Heart right ventricle (tissue), 16 donors: ENCODE results near the gene ZNF428. TPM values are rescaled to one million over a fixed set of nuclear protein-coding genes. Genes with fewer than 3 reads are reported as not detected.
A peak's percentile ranks its signal among the peaks of the same experiment; 100 is the strongest.

Source experiments
- ATAC-seq, 8 donors: fragments of 200-7000 bp; cut with Tn5 transposase; one replicate each; pipeline ENCODE4 v1.9.1; 2020; ENCODE audit warnings: mild to moderate bottlenecking in 8 of 8, moderate library complexity in 8 of 8, moderate number of reproducible peaks in 1 of 8
- DNase-seq, 2 donors: peaks; one replicate each; pipeline ENCODE4 v3.0.0-alpha.2; 2020
- H3K27ac ChIP-seq, 10 donors: fragments of 200-600 bp; sonication (generic) in 2 of 10; one replicate each; pipeline versions ENCODE4 v1.5.0 to v1.8.0; 2020 to 2022; ENCODE audit warnings: mild to moderate bottlenecking in 3 of 10
- H3K27me3 ChIP-seq, 7 donors: fragments of 200-600 bp; one replicate each; pipeline ENCODE4 v1.8.0; 2021 to 2022; ENCODE audit warnings: mild to moderate bottlenecking in 2 of 7
- H3K36me3 ChIP-seq, 9 donors: fragments of 200-600 bp; sonication (generic) in 1 of 9; one replicate each; pipeline versions ENCODE4 v1.5.0 to v1.8.0; 2020 to 2022; ENCODE audit warnings: mild to moderate bottlenecking in 2 of 9
- H3K4me1 ChIP-seq, 9 donors: fragments of 200-600 bp; sonication (generic) in 1 of 9; one replicate each; pipeline versions ENCODE4 v1.5.0 to v1.8.0; 2020 to 2022; ENCODE audit warnings: mild to moderate bottlenecking in 4 of 9
- H3K4me3 ChIP-seq, 10 donors: fragments of 200-600 bp; sonication (generic) in 2 of 10; one replicate each; pipeline versions ENCODE4 v1.5.0 to v1.8.0; 2020 to 2022; ENCODE audit warnings: mild to moderate bottlenecking in 7 of 10, moderate library complexity in 2 of 10
- H3K9me3 ChIP-seq, 11 donors: fragments of 200-600 bp in 10 of 11; sonication (generic) in 2 of 11; one replicate each; pipeline versions ENCODE4 v1.5.0 to v1.8.0; 2013 to 2022; ENCODE audit warnings: mild to moderate bottlenecking in 2 of 11, control low read depth in 1 of 11, moderate library complexity in 1 of 11
- WGBS, 2 donors: extraction: QIAGEN DNeasy Blood & Tissue Kit; methylation state at CpG; one replicate each; pipeline ENCODE4 v1.1.7; 2013; ENCODE audit warnings: inconsistent platforms in 1 of 2; 5-methylcytosine and 5-hydroxymethylcytosine counted together
- intact Hi-C, 10 donors: fragments of 100-400 bp; cut with DNase I; formaldehyde crosslinking; loops; one replicate each; pipeline versions ENCODE4 v1.11.1 to v1.14.2; 2022
- polyA plus RNA-seq, 2 donors: library from polyadenylated mRNA; stranded (reverse); fragments of 200-250 nt; gene quantifications; one replicate each; pipeline ENCODE4 v1.2.3, GENCODE V29; 2013
- total RNA-seq, 10 donors: library from RNA; stranded (reverse); fragmentation: NEBNext Ultra II Directional in 3 of 10; extraction: Animal tissue kit (Norgen Biotek cat#: 25700) in 3 of 10; gene quantifications; one replicate each; pipeline versions ENCODE4 v1.2.1 to v1.2.4, GENCODE V29; 2021 to 2023
- TF ChIP-seq, protein P1 (sequence below), 9 donors: fragments of 200-600 bp; sonication (generic) in 2 of 9; IDR thresholded peaks; one replicate each; pipeline versions ENCODE4 v1.5.0 to v1.8.0; 2021 to 2022; ENCODE audit warnings: antibody characterized with exemption in 9 of 9, mild to moderate bottlenecking in 5 of 9, moderate library complexity in 1 of 9
- donor health status: Arrhythmogenic right ventricular cardiomyopathy.
- donor health status: ischemic (EF 13 %, LVEDD 7.1; RV severe dilation, severe dysfunction).
- donor health status: healthy with polysubstance abuse.
- donor health status: DM: no; HTN: yes; CAD: no.
- donor health status: DM: no; HTN: no; CAD: no.
- donor health status: ischemic (EF 25% LVEDD 6.9; RV normal size, moderate dysfunction).
- donor health status: ischemic (EF 25% LVEDD 5.7; RV mildly dilated, moderate dysfunction).
- donor health status: healthy.
- donor health status: DM: yes; HTN: yes; CAD: no.
- donor health status: Ischemic cardiomyopathy.
- donor health status: ischemic (EF 35%, LVEDD 5.7; RV mildly dilated, moderate dysfunction).
- donor health status: nonischemic (EF 11% LVEDD 7.7; RV severe dilation, severe dysfunction).
- donor health status: DM: yes; HTN: yes; CAD: no.
- donor health status: PGD.
- donor health status: ischemic (EF 29% LVEDD 5.4; RV normal size, mild dysfunction).
- donor health status: nonischemic (EF 23%, LVEDD 6.1; RV moderate dilation, normal function).

Gene ZNF428
- total and polyA plus RNA-seq, 12 donors: 28.1 to 94.9 (median 33.5) TPM

DNA sequence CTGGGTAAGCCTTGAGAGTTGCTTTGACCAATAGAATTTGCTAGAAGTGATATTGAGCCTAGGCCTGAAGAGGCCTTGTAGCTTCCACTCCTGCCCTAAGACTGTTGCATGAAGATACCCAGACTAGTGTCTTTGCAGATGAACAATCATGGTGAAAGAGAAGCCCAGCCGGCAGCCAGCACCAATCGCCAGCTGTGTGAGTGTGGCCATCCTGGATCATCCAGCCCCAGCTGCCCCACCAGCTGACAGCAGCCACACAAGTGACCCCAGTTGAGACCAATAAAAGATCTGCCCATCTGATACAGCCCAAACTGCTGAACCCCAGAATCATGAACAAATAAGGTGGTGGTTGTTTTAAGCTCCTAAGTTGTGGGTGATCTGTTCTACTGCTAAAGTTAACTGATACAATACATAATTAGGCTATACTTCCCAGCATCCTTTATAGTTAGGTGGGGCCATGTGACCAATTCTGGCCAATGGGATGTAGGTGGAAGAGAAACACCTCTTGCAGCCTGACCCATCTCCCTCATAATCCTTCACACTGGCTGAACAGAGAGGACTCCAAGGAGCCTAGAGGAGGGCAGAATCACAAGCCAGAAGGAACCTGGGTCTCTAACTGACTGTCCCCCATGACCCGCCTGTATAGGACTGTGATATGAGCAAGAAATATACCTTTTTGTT lies 9.4 kb upstream of the ZNF428 start:
- H3K9me3 ChIP-seq: no peaks in the 10 kb centered on the region
- no peak overlapping the region for H3K4me3 ChIP-seq
- intact Hi-C loops: no loop called here
- 90 to 93% methylated on average over 3 of the region's 3 CpGs for WGBS, 2 donors
- H3K36me3 ChIP-seq: no peaks in the 10 kb centered on the region
- H3K27me3 ChIP-seq: peaks cover 0 to 6% (median 0%) of the 10 kb centered on the region in 7 donors
- no peak overlapping the region for H3K27ac ChIP-seq
- TF ChIP-seq, protein P1, sequence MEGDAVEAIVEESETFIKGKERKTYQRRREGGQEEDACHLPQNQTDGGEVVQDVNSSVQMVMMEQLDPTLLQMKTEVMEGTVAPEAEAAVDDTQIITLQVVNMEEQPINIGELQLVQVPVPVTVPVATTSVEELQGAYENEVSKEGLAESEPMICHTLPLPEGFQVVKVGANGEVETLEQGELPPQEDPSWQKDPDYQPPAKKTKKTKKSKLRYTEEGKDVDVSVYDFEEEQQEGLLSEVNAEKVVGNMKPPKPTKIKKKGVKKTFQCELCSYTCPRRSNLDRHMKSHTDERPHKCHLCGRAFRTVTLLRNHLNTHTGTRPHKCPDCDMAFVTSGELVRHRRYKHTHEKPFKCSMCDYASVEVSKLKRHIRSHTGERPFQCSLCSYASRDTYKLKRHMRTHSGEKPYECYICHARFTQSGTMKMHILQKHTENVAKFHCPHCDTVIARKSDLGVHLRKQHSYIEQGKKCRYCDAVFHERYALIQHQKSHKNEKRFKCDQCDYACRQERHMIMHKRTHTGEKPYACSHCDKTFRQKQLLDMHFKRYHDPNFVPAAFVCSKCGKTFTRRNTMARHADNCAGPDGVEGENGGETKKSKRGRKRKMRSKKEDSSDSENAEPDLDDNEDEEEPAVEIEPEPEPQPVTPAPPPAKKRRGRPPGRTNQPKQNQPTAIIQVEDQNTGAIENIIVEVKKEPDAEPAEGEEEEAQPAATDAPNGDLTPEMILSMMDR (IDR thresholded peaks at IDR 0.05): no peak
- peaks cover 0 to 7% (median 0%) of the 10 kb centered on the region in 9 donors for H3K4me1 ChIP-seq
- ATAC-seq (no peak), DNase-seq (no peak)

DNA sequence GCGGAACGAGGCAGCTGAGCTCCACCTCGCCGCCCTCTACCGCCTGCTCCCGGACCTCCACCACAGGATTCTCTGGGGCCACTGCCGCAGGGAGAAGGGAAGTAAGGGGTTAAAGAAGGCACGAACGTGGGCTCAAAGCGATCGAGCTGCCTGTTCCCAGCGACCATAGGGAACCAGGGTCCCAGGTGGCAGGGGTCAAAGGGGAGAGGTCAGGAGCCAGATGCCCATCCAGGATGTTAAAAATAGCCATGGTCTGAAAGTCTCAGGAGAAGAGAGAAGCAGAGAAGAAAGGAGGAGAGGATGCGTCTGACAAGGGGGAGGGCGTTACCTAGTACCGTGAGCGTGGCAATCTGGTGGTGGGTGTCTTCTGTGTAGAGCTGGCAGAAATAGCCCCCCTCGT lies 7.4 kb upstream of the ZNF428 start:
- intact Hi-C loops: no loop called here
- no peak for DNase-seq
- Histone ChIP-seq H3K9me3 (no peaks in the 10 kb centered on the region), H3K4me1 (peaks cover 0 to 7% (median 0%) of the 10 kb centered on the region in 9 donors), H3K4me3 (no peak overlapping the region), H3K27ac (no peak overlapping the region), H3K36me3 (no peaks in the 10 kb centered on the region), H3K27me3 (peaks cover 0 to 6% (median 0%) of the 10 kb centered on the region in 7 donors)
- ATAC-seq: no peak
- TF ChIP-seq, protein P1 (IDR thresholded peaks at IDR 0.05): no peak
- WGBS, 2 donors: 50 to 63% methylated on average over 17 of the region's 17 CpGs

DNA sequence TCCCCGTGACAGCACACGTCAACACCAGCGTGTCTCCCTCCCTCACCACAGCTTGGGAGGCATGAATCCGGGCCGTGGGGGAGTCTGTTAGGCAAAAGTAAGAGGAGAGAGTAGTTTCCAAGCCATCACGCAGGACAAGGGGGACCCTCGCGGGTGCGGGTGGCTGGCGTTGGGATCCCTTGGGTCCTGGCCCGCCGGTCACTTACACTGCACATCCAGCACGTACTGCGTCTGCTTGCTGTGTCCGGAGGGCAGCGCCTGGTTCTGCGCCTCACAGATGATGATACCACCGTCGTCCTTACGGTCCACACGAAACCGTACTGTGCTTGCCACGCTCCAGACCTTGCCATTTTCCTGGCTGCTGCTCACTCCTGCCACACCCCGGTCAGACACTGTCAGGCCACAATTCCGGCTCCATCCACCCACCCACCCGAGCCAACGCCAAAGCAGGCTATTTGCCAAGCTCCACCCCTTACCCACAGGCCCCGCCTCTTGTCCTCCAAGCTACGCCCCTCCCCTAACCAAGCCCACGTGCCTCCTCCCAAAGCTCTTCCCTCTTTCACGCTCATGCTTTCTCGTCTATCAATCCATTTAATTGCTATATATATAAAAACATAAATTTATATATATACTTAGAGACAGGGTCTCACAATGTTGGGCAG lies 6.6 kb upstream of the ZNF428 start:
- H3K27ac ChIP-seq: no peak overlapping the region
- peaks cover 0 to 7% (median 0%) of the 10 kb centered on the region in 9 donors for H3K4me1 ChIP-seq
- WGBS, 2 donors: 73% methylated on average over 32 of the region's 32 CpGs
- H3K36me3 ChIP-seq: no peaks in the 10 kb centered on the region
- peaks cover 0 to 6% (median 0%) of the 10 kb centered on the region in 7 donors for H3K27me3 ChIP-seq
- TF ChIP-seq, protein P1 (IDR thresholded peaks at IDR 0.05): no peak
- H3K9me3 ChIP-seq: no peaks in the 10 kb centered on the region
- ATAC-seq: peak in 3 of 8 donors; percentile 25 to 36 (median 27)
- intact Hi-C loops: no loop called here
- DNase-seq: peak in 1 of 2 donors; percentile 24
- no peak overlapping the region for H3K4me3 ChIP-seq

DNA sequence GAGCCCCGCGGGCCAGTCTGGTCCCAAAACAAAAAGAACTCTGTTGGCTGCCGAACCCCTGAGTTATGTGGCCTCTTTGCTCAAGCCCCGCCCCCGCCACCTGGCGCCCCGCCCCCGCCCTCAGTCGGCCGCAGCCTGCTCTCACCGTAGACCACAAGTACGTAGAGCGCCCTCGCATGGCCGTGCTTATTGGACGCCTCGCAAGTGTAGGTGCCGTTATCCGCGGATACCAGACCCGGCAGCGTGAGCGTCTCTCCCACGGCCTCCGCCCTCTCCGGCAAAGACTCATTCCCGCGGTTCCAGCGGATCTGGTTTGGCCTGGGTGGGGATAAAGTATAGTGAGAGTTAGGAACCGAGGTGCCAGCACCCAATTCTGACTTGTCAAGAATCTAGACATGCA lies 5.5 kb upstream of the ZNF428 start:
- intact Hi-C loops: no loop called here
- Histone ChIP-seq H3K4me1 (peaks cover 0 to 15% (median 5%) of the 10 kb centered on the region in 9 donors), H3K27ac (no peak overlapping the region), H3K36me3 (no peaks in the 10 kb centered on the region), H3K9me3 (no peaks in the 10 kb centered on the region), H3K27me3 (peaks cover 0 to 6% (median 0%) of the 10 kb centered on the region in 7 donors), H3K4me3 (no peak overlapping the region)
- DNase-seq (peak; percentile 21 to 63), ATAC-seq (peak in 1 of 8 donors; percentile 25)
- TF ChIP-seq, protein P1 (IDR thresholded peaks at IDR 0.05): peak in 5 of 9 donors; percentile 7 to 31 (median 14)
- WGBS, 2 donors: 21 to 27% methylated on average over 30 of the region's 30 CpGs
